ENCODE data around the gene KCNK13.

- TF ChIP-seq EZH2 (IDR thresholded peaks at IDR 0.05; ENCODE audit: borderline replicate concordance, low read length) (no peak), CTCF (conservative IDR thresholded peaks at IDR 0.05 in 1 of 2, IDR thresholded peaks at IDR 0.05 in 1 of 2; ENCODE audit: extremely low read depth in 1 of 2, insufficient read depth in 1 of 2, low read depth in 1 of 2, low read length in 2 of 2) (no peak)
These were observed 41.8 kb upstream of the KCNK13 start for GRCh38 chr14:90019824-90020523.

Measured in mammary epithelial cell (primary cell).